H9 (cell line): ENCODE results near the gene TLE4. TPM values are rescaled to one million over a fixed set of nuclear protein-coding genes. Genes with fewer than 3 reads are reported as not detected.
"Not testable (repeated sequence)": the region's sequence is repeated elsewhere in the genome, so short reads cannot be mapped to it uniquely, and the experiment has no call there.

Experiments used
- DNase-seq: peaks from one replicate; pipeline ENCODE4 v3.0.0-alpha.2; 2017
- H2AFZ ChIP-seq: one replicate; pipeline ENCODE4 v1.6.1; 2013; ENCODE audit warnings: mild to moderate bottlenecking, low read length, control low read depth, moderate library complexity
- H2AK5ac ChIP-seq: 2 replicates; pipeline ENCODE4 v1.6.1; 2013; ENCODE audit warnings: low read length, control low read depth, mixed read lengths; ENCODE audit not compliant: insufficient read length
- H2BK120ac ChIP-seq: one replicate; pipeline ENCODE4 v1.6.1; 2013; ENCODE audit warnings: low read depth, mild to moderate bottlenecking, low read length, control low read depth, inconsistent platforms; ENCODE audit not compliant: poor library complexity, severe bottlenecking
- H2BK12ac ChIP-seq: 2 replicates; pipeline ENCODE4 v1.6.1; 2013; ENCODE audit warnings: low read length, control low read depth, mixed read lengths, low read depth; ENCODE audit not compliant: insufficient read length
- H2BK15ac ChIP-seq: 2 replicates; pipeline ENCODE4 v1.6.1; 2013; ENCODE audit warnings: low read depth, low read length, control low read depth
- H2BK20ac ChIP-seq: one replicate; pipeline ENCODE4 v1.6.1; 2013; ENCODE audit warnings: low read depth, mild to moderate bottlenecking, low read length, control low read depth, inconsistent platforms; ENCODE audit not compliant: poor library complexity, severe bottlenecking
- H2BK5ac ChIP-seq: 2 replicates; pipeline ENCODE4 v1.6.1; 2013; ENCODE audit warnings: low read length, control low read depth, mixed read lengths; ENCODE audit not compliant: insufficient read length
- H3K14ac ChIP-seq: 2 replicates; pipeline ENCODE4 v1.6.1; 2013; ENCODE audit warnings: low read length, control low read depth; ENCODE audit not compliant: insufficient read depth
- H3K18ac ChIP-seq: 2 replicates; pipeline ENCODE4 v1.6.1; 2013; ENCODE audit warnings: low read depth, mild to moderate bottlenecking, mixed read lengths, low read length, control low read depth; ENCODE audit not compliant: insufficient read length
- H3K23ac ChIP-seq: 2 replicates; pipeline ENCODE4 v1.6.1; 2013; ENCODE audit warnings: low read length, control low read depth, mixed read lengths, low read depth; ENCODE audit not compliant: insufficient read length
- H3K23me2 ChIP-seq: 2 replicates; pipeline ENCODE4 v1.6.1; 2013; ENCODE audit warnings: low read depth, mild to moderate bottlenecking, mixed read lengths, low read length, control low read depth; ENCODE audit not compliant: insufficient read length, poor library complexity, severe bottlenecking
- H3K27ac ChIP-seq: 2 replicates; pipeline ENCODE4 v1.5.1; 2013; ENCODE audit warnings: low read length, control low read depth, mixed read lengths, low read depth; ENCODE audit not compliant: insufficient read length
- H3K27me3 ChIP-seq: 2 replicates; pipeline ENCODE4 v1.6.1; 2013; ENCODE audit warnings: low read length, control low read depth, inconsistent platforms; ENCODE audit not compliant: insufficient read depth
- H3K4ac ChIP-seq: 2 replicates; pipeline ENCODE4 v1.6.1; 2013; ENCODE audit warnings: low read depth, mild to moderate bottlenecking, control low read depth, inconsistent platforms, low read length, moderate library complexity
- H3K4me1 ChIP-seq: 2 replicates; pipeline ENCODE4 v1.6.1; 2013; ENCODE audit warnings: low read length, control low read depth, inconsistent platforms; ENCODE audit not compliant: insufficient read depth
- H3K4me2 ChIP-seq: 2 replicates; pipeline ENCODE4 v1.6.1; 2013; ENCODE audit warnings: low read length, control low read depth, mixed read lengths; ENCODE audit not compliant: insufficient read length, insufficient read depth
- H3K56ac ChIP-seq: 2 replicates; pipeline ENCODE4 v1.6.1; 2013; ENCODE audit warnings: low read depth, mild to moderate bottlenecking, mixed read lengths, low read length, control low read depth; ENCODE audit not compliant: insufficient read length
- H3K79me1 ChIP-seq: 2 replicates; pipeline ENCODE4 v1.6.1; 2013; ENCODE audit warnings: low read depth, mild to moderate bottlenecking, moderate library complexity, low read length, control low read depth, inconsistent platforms; ENCODE audit not compliant: insufficient read depth, poor library complexity, severe bottlenecking
- H3K79me2 ChIP-seq: 2 replicates; pipeline ENCODE4 v1.6.1; 2013; ENCODE audit warnings: low read length, control low read depth, inconsistent platforms; ENCODE audit not compliant: insufficient read depth
- H3K9ac ChIP-seq: 2 replicates; pipeline ENCODE4 v1.6.1; 2013; ENCODE audit warnings: low read length, control low read depth, mixed read lengths; ENCODE audit not compliant: insufficient read length; ENCODE audit errors: extremely low read depth
- H3K9me3 ChIP-seq: one replicate; pipeline ENCODE4 v1.6.1; 2013; ENCODE audit warnings: low read depth, low read length, inconsistent platforms; ENCODE audit not compliant: control insufficient read depth
- H3T11ph ChIP-seq: one replicate; pipeline ENCODE4 v1.6.1; 2013; ENCODE audit warnings: mild to moderate bottlenecking, low read length, control low read depth, inconsistent platforms
- H4K20me1 ChIP-seq: one replicate; pipeline ENCODE4 v1.6.1; 2013; ENCODE audit not compliant: control insufficient read depth, insufficient read length, insufficient read depth
- H4K5ac ChIP-seq: 2 replicates; pipeline ENCODE4 v1.6.1; 2013; ENCODE audit warnings: low read depth, mild to moderate bottlenecking, mixed read lengths, low read length, control low read depth; ENCODE audit not compliant: insufficient read length
- H4K8ac ChIP-seq: replicated peaks from 2 replicates; pipeline ENCODE4 v1.6.1; 2013; ENCODE audit warnings: low read length, control low read depth, mixed read lengths, low read depth; ENCODE audit not compliant: insufficient read length
- H4K91ac ChIP-seq: 2 replicates; pipeline ENCODE4 v1.6.1; 2013; ENCODE audit warnings: low read depth, mild to moderate bottlenecking, moderate library complexity, mixed read lengths, low read length, control low read depth; ENCODE audit not compliant: insufficient read length
- H3K27ac Mint-ChIP-seq, 3 experiments: 2 replicates in 2 of 3; 3 replicates in 1 of 3; pipeline ENCODE4 v1.8.0; 2020 to 2021; ENCODE audit warnings: mixed read lengths in 3 of 3, mild to moderate bottlenecking in 1 of 3, moderate library complexity in 1 of 3
- H3K27me3 Mint-ChIP-seq: 2 replicates; pipeline ENCODE4 v1.8.0; 2021; ENCODE audit warnings: low read depth, mild to moderate bottlenecking, moderate library complexity, mixed read lengths
- H3K36me3 Mint-ChIP-seq, 3 experiments: 2 replicates in 2 of 3; 3 replicates in 1 of 3; pipeline ENCODE4 v1.8.0; 2020 to 2021; ENCODE audit warnings: low read depth in 3 of 3, mixed read lengths in 3 of 3; ENCODE audit not compliant: insufficient read depth in 1 of 3
- H3K4me1 Mint-ChIP-seq, 2 experiments: 2 replicates each; pipeline ENCODE4 v1.8.0; 2020; ENCODE audit warnings: mixed read lengths in 2 of 2
- H3K4me3 Mint-ChIP-seq, 2 experiments: 2 replicates in 1 of 2; 3 replicates in 1 of 2; pipeline ENCODE4 v1.8.0; 2020 to 2021; ENCODE audit warnings: mild to moderate bottlenecking in 2 of 2, mixed read lengths in 2 of 2, moderate library complexity in 1 of 2
- H3K9me3 Mint-ChIP-seq, 2 experiments: 2 replicates in 1 of 2; 3 replicates in 1 of 2; pipeline ENCODE4 v1.8.0; 2020; ENCODE audit warnings: mild to moderate bottlenecking in 2 of 2, mixed read lengths in 2 of 2, moderate library complexity in 1 of 2
- WGBS: extraction: QIAGEN DNeasy Blood & Tissue Kit; methylation state at CpG from one replicate; pipeline ENCODE4 v1.1.7; 2013; ENCODE audit warnings: missing lambda C conversion rate, low lambda C conversion rate, mixed read lengths; ENCODE audit not compliant: insufficient read length; ENCODE audit errors: extremely low coverage; 5-methylcytosine and 5-hydroxymethylcytosine counted together
- total RNA-seq: library from RNA; stranded (reverse); gene quantifications from 2 replicates; pipeline ENCODE4 v1.2.1, GENCODE V29; 2021
- TF ChIP-seq, protein P1 (sequence below): fragments of 200-600 bp; sonication (generic); conservative IDR thresholded peaks from 3 replicates; pipeline ENCODE4 v1.8.0; 2021; ENCODE audit warnings: antibody characterized with exemption, mild to moderate bottlenecking

Gene TLE4
- total RNA-seq, 1 experiment from 2014 or later: 35.1 TPM

DNA sequence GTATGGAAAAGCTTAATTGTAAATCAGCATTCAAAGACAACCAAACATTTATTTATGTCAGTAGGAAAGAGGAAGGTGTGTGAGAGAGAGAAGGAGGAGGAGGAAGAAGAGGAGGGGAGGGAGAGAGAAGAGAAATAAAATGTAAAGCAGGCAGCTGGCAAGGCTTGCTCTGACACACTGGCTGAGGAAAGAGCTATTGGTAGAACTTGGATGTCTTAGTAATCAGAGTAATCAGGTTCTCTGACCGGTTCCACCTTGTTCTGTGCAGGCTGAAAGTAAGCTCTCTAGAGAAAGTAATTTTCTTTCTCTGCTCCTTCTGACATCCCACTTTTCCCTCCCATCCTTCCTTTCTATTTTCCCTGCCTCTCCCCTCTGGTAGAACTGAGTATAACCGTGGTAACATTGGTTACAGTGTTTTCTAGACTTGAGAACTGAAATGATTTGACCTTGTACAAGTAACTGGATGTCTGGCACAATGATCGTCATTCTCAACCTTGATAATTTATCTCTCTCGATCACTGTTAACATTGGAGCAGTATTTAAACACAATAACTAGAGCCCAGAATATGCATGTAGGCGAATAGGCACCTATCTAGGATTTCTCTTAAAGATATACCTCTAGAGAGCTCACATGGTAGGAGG is 33.3 kb downstream of the TLE4 start:
- no peak overlapping the region for H2BK12ac ChIP-seq
- H3K9me3 ChIP-seq: no peaks in the 10 kb centered on the region
- no peak overlapping the region for H3K27ac Mint-ChIP-seq
- H4K8ac ChIP-seq: no peak overlapping the region
- no peak overlapping the region for H2BK20ac ChIP-seq
- H3K4me1 Mint-ChIP-seq: peaks cover 11 to 13% of the 10 kb centered on the region in 2 experiments
- no peak overlapping the region for H2AFZ ChIP-seq
- no peaks in the 10 kb centered on the region for H3K79me1 ChIP-seq
- no peak overlapping the region for H3T11ph ChIP-seq
- WGBS: no CpG with 5 or more reads among the region's 5 CpGs
- H3K4me1 ChIP-seq: peaks cover 2% of the 10 kb centered on the region
- no peak overlapping the region for H3K27ac ChIP-seq
- H2BK15ac ChIP-seq: no peak overlapping the region
- peaks cover 16 to 33% (median 29%) of the 10 kb centered on the region in 3 experiments for H3K36me3 Mint-ChIP-seq
- H3K27me3 Mint-ChIP-seq: no peaks in the 10 kb centered on the region
- TF ChIP-seq, protein P1, sequence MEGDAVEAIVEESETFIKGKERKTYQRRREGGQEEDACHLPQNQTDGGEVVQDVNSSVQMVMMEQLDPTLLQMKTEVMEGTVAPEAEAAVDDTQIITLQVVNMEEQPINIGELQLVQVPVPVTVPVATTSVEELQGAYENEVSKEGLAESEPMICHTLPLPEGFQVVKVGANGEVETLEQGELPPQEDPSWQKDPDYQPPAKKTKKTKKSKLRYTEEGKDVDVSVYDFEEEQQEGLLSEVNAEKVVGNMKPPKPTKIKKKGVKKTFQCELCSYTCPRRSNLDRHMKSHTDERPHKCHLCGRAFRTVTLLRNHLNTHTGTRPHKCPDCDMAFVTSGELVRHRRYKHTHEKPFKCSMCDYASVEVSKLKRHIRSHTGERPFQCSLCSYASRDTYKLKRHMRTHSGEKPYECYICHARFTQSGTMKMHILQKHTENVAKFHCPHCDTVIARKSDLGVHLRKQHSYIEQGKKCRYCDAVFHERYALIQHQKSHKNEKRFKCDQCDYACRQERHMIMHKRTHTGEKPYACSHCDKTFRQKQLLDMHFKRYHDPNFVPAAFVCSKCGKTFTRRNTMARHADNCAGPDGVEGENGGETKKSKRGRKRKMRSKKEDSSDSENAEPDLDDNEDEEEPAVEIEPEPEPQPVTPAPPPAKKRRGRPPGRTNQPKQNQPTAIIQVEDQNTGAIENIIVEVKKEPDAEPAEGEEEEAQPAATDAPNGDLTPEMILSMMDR: no peak
- no peak overlapping the region for H4K5ac ChIP-seq
- H3K14ac ChIP-seq: no peak overlapping the region
- H3K23me2 ChIP-seq: no peaks in the 10 kb centered on the region
- H2BK120ac ChIP-seq: no peak overlapping the region
- H3K56ac ChIP-seq: no peak overlapping the region
- H4K91ac ChIP-seq: no peak overlapping the region
- no peak overlapping the region for H2AK5ac ChIP-seq
- H4K20me1 ChIP-seq: no peaks in the 10 kb centered on the region
- H3K79me2 ChIP-seq: no peaks in the 10 kb centered on the region
- H3K9ac ChIP-seq: no peak overlapping the region
- H3K9me3 Mint-ChIP-seq: peaks cover 12% of the 10 kb centered on the region in 2 experiments
- no peaks in the 10 kb centered on the region for H3K27me3 ChIP-seq
- no peak overlapping the region for H3K18ac ChIP-seq
- no peak for DNase-seq
- no peak overlapping the region for H3K4me2 ChIP-seq
- H3K4me3 Mint-ChIP-seq: no peak overlapping the region
- no peak overlapping the region for H3K4ac ChIP-seq
- H2BK5ac ChIP-seq: no peak overlapping the region
- H3K23ac ChIP-seq: no peak overlapping the region

DNA sequence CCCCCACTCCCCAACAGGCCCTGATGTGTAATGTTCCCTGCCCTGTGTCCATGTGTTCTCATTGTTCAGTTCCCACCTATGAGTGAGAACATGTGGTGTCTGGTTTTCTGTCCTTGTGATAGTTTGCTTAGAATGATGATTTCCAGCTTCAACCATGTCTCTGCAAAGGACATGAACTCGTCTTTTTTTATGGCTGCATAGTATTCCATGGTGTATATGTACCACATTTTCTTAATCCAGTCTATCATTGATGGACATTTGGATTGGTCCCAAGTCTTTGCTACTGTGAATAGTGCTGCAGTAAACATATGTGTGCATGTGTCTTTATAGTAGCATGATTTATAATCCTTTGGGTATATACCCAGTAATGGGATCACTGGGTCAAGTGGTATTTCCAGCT is 34.8 kb downstream of the TLE4 start:
- Mint-ChIP-seq H3K36me3 (peaks cover 14 to 31% (median 27%) of the 10 kb centered on the region in 3 experiments), H3K9me3 (peaks cover 11% of the 10 kb centered on the region in 2 experiments), H3K4me1 (peaks cover 22 to 26% of the 10 kb centered on the region in 2 experiments)
- H3K9ac ChIP-seq, H2BK12ac ChIP-seq, H3K27ac ChIP-seq, H4K91ac ChIP-seq, H3K4ac ChIP-seq, H3K9me3 ChIP-seq, H2BK5ac ChIP-seq, H2BK20ac ChIP-seq, H2AK5ac ChIP-seq, H3K23me2 ChIP-seq, H4K8ac ChIP-seq, H3K56ac ChIP-seq, H3T11ph ChIP-seq, DNase-seq, H3K4me1 ChIP-seq, H3K79me1 ChIP-seq, H3K4me2 ChIP-seq, H3K23ac ChIP-seq, H3K27me3 Mint-ChIP-seq, H4K5ac ChIP-seq, H2BK120ac ChIP-seq, H3K4me3 Mint-ChIP-seq, H2BK15ac ChIP-seq, H3K14ac ChIP-seq, H2AFZ ChIP-seq, H3K79me2 ChIP-seq, H4K20me1 ChIP-seq, H3K18ac ChIP-seq, H3K27ac Mint-ChIP-seq, H3K27me3 ChIP-seq: not testable (repeated sequence)
- WGBS: no CpG with 5 or more reads among the region's 1 CpG
